ENCODE measurements around the gene COX7B2.

The COX7B2 gene

GRCh38 chr4:46927201-46927600, 18.2 kb upstream of the COX7B2 start:
- H3K9me3 ChIP-seq (replicated peaks; ENCODE audit: insufficient read depth, low read length), result no peaks in the 10 kb centered on the region
- no peak overlapping the region for H3K27ac ChIP-seq (ENCODE audit: low read length)
- no peaks in the 10 kb centered on the region for H3K9me2 ChIP-seq (replicated peaks; ENCODE audit: insufficient read depth, low read length)
- H4K20me1 ChIP-seq (ENCODE audit: insufficient read depth, low read length), result no peaks in the 10 kb centered on the region
- no peaks in the 10 kb centered on the region for H3K4me1 ChIP-seq (ENCODE audit: low read length)
- TF ChIP-seq EZH2phosphoT487 (IDR thresholded peaks at IDR 0.05; ENCODE audit: low read length), result no peak
- no peak overlapping the region for H2AFZ ChIP-seq (ENCODE audit: low read length)
- no peak overlapping the region for H3K4me3 ChIP-seq (ENCODE audit: low read length)
- no peak overlapping the region for H3K9ac ChIP-seq (ENCODE audit: low read length)
- no peaks in the 10 kb centered on the region for H3K79me2 ChIP-seq (ENCODE audit: low read length)
- no peak for DNase-seq
- H3K36me3 ChIP-seq (replicated peaks; ENCODE audit: insufficient read depth, low read length), result no peaks in the 10 kb centered on the region
- H3K27me3 ChIP-seq (replicated peaks; ENCODE audit: insufficient read depth, low read length), result no peaks in the 10 kb centered on the region
- H3K4me2 ChIP-seq (ENCODE audit: low read depth, low read length), result no peak overlapping the region
- no peaks in the 10 kb centered on the region for H3F3A ChIP-seq (ENCODE audit: insufficient read depth, low read length)

GRCh38 chr4:46924789-46925529, 15.9 kb upstream of the COX7B2 start:
- H3K4me2 ChIP-seq (ENCODE audit: low read depth, low read length), result no peak overlapping the region
- DNase-seq, result no peak
- no peaks in the 10 kb centered on the region for H3K79me2 ChIP-seq (ENCODE audit: low read length)
- H2AFZ ChIP-seq (ENCODE audit: low read length), result no peak overlapping the region
- H3K27me3 ChIP-seq (replicated peaks; ENCODE audit: insufficient read depth, low read length), result no peaks in the 10 kb centered on the region
- H3K4me1 ChIP-seq (ENCODE audit: low read length), result no peaks in the 10 kb centered on the region
- H3K9me2 ChIP-seq (replicated peaks; ENCODE audit: insufficient read depth, low read length), result no peaks in the 10 kb centered on the region
- H3K9me3 ChIP-seq (replicated peaks; ENCODE audit: insufficient read depth, low read length), result no peaks in the 10 kb centered on the region
- TF ChIP-seq EZH2 (optimal IDR thresholded peaks at IDR 0.05; ENCODE audit: low read depth, low read length) (no peak), EZH2phosphoT487 (IDR thresholded peaks at IDR 0.05; ENCODE audit: low read length) (no peak), CTCF (IDR thresholded peaks at IDR 0.05; ENCODE audit: low read length) (no peak)
- no peak overlapping the region for H3K4me3 ChIP-seq (ENCODE audit: low read length)
- H4K20me1 ChIP-seq (ENCODE audit: insufficient read depth, low read length), result no peaks in the 10 kb centered on the region
- H3K36me3 ChIP-seq (replicated peaks; ENCODE audit: insufficient read depth, low read length), result no peaks in the 10 kb centered on the region
- H3K9ac ChIP-seq (ENCODE audit: low read length), result no peak overlapping the region
- no peaks in the 10 kb centered on the region for H3F3A ChIP-seq (ENCODE audit: insufficient read depth, low read length)
- no peak overlapping the region for H3K27ac ChIP-seq (ENCODE audit: low read length)

- no peak overlapping the region for H3K9ac ChIP-seq (ENCODE audit: low read length)
- TF ChIP-seq CTCF (IDR thresholded peaks at IDR 0.05; ENCODE audit: low read length) (no peak), EZH2 (optimal IDR thresholded peaks at IDR 0.05; ENCODE audit: low read depth, low read length) (no peak), EZH2phosphoT487 (IDR thresholded peaks at IDR 0.05; ENCODE audit: low read length) (no peak)
- no peaks in the 10 kb centered on the region for H3K4me1 ChIP-seq (ENCODE audit: low read length)
- no peaks in the 10 kb centered on the region for H3K27me3 ChIP-seq (replicated peaks; ENCODE audit: insufficient read depth, low read length)
- no peaks in the 10 kb centered on the region for H4K20me1 ChIP-seq (ENCODE audit: insufficient read depth, low read length)
- no peak overlapping the region for H3K4me3 ChIP-seq (ENCODE audit: low read length)
- H3K9me2 ChIP-seq (replicated peaks; ENCODE audit: insufficient read depth, low read length), result no peaks in the 10 kb centered on the region
- DNase-seq, result no peak
- H3K79me2 ChIP-seq (ENCODE audit: low read length), result no peaks in the 10 kb centered on the region
- no peak overlapping the region for H3K27ac ChIP-seq (ENCODE audit: low read length)
- no peaks in the 10 kb centered on the region for H3K36me3 ChIP-seq (replicated peaks; ENCODE audit: insufficient read depth, low read length)
- H3K9me3 ChIP-seq (replicated peaks; ENCODE audit: insufficient read depth, low read length), result no peaks in the 10 kb centered on the region
- H3K4me2 ChIP-seq (ENCODE audit: low read depth, low read length), result no peak overlapping the region
- H3F3A ChIP-seq (ENCODE audit: insufficient read depth, low read length), result no peaks in the 10 kb centered on the region
- H2AFZ ChIP-seq (ENCODE audit: low read length), result no peak overlapping the region
Observed at GRCh38 chr4:46922205-46922604, 13.2 kb upstream of the COX7B2 start.

- no peak overlapping the region for H3K9ac ChIP-seq (ENCODE audit: low read length)
- TF ChIP-seq EZH2phosphoT487 (IDR thresholded peaks at IDR 0.05; ENCODE audit: low read length) (no peak), CTCF (IDR thresholded peaks at IDR 0.05; ENCODE audit: low read length) (no peak), EZH2 (optimal IDR thresholded peaks at IDR 0.05; ENCODE audit: low read depth, low read length) (no peak)
- H4K20me1 ChIP-seq (ENCODE audit: insufficient read depth, low read length), result no peaks in the 10 kb centered on the region
- H3K9me3 ChIP-seq (replicated peaks; ENCODE audit: insufficient read depth, low read length), result no peaks in the 10 kb centered on the region
- H2AFZ ChIP-seq (ENCODE audit: low read length), result no peak overlapping the region
- no peak for DNase-seq
- H3K4me1 ChIP-seq (ENCODE audit: low read length), result no peaks in the 10 kb centered on the region
- H3K4me3 ChIP-seq (ENCODE audit: low read length), result no peak overlapping the region
- no peaks in the 10 kb centered on the region for H3F3A ChIP-seq (ENCODE audit: insufficient read depth, low read length)
- H3K27me3 ChIP-seq (replicated peaks; ENCODE audit: insufficient read depth, low read length), result no peaks in the 10 kb centered on the region
- H3K36me3 ChIP-seq (replicated peaks; ENCODE audit: insufficient read depth, low read length), result no peaks in the 10 kb centered on the region
- no peak overlapping the region for H3K27ac ChIP-seq (ENCODE audit: low read length)
- H3K9me2 ChIP-seq (replicated peaks; ENCODE audit: insufficient read depth, low read length), result no peaks in the 10 kb centered on the region
- no peak overlapping the region for H3K4me2 ChIP-seq (ENCODE audit: low read depth, low read length)
- no peaks in the 10 kb centered on the region for H3K79me2 ChIP-seq (ENCODE audit: low read length)
Observed at GRCh38 chr4:46908148-46908547, 897 bp downstream of the COX7B2 start.

Measured in MM.1S (cell line).